T47D (cell line): ENCODE measurements around the gene OCSTAMP.

Experiments used
- DNase-seq, 2 experiments: peaks; one replicate each; pipeline versions ENCODE4 v3.0.0 to v3.0.0-alpha.2; 2011 to 2012; ENCODE audit warnings: low read depth in 1 of 2, low spot score in 1 of 2
- JUND ChIP-seq: IDR thresholded peaks from 2 replicates; pipeline ENCODE4 v1.6.1; 2012; ENCODE audit warnings: low read depth
- in situ Hi-C: cut with HindIII; loops from 2 replicates; pipeline ENCODE4 v1.10.0; 2016; ENCODE audit warnings: low sequenced_read_pairs, low pct_unique_long_range_greater_than_20kb

Gene OCSTAMP

DNA sequence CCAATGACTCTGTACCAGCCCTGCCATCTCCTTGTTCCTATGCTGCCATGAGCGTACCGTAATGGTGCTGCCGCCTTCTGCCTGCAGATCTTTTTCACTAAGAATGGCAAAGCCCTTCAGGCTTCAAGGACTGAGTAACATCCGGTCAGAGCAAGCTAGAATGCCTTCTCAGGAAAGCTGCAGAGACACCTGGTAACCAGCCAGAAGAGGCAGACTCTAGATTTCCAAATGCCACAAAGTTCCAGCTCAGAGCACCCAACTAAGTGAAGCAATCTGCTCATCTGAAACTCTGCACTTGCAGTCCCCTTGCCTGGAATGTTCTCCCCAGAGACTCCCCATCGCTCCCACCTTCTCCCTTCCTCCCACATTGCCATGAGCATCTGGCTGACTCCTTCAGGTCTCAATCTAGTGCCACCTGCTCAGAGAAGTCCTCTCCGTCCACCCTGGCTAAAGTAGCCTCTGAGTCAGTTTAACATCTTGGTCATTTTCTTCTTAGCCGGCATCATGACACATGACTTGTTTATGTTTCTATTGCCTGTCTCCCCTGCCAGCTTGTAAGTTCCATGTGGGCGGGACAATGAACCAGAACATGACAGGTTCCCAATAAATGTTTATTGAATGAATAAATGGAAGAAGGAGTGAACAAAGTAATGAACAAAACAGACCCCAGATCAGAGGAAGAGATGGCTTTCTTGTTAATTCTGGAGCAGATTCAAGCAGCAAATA, 6.9 kb upstream of the OCSTAMP start:
- in situ Hi-C loops, result no loop called here
- no peak for TF ChIP-seq JUND

DNA sequence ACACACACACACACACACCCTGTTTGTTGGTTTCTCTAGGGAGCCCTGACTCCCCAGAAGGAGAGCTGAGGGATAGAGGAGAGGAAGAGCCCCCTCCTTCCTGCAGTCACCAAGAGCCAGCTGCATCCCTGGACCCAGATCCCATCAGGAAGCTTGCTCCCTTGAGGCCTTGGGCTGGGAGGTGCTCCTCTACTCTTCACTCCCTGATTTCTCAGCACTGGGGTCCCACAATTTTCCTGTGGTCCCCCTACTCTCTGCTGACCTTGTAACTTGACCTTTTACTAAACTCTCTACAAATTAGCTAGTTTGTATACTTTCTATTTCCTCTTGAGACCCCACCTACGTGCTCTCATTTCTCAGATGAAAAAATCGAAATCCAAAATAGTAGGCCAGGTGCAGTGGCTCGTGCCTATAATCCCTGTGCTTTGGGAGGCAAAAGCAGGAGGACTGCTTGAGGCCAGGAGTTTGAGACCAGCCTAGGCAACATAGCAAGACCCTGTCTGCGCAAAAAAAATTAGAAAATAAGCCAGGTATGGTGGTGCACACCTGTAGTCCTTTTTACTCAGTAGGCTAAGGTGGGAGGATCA, 5.0 kb upstream of the OCSTAMP start:
- TF ChIP-seq JUND, result no peak
- no peak for DNase-seq
- in situ Hi-C loops, result no loop called here

More for the DNA sequence above, 6.9 kb upstream of the OCSTAMP start:
- DNase-seq, result no peak

DNA sequence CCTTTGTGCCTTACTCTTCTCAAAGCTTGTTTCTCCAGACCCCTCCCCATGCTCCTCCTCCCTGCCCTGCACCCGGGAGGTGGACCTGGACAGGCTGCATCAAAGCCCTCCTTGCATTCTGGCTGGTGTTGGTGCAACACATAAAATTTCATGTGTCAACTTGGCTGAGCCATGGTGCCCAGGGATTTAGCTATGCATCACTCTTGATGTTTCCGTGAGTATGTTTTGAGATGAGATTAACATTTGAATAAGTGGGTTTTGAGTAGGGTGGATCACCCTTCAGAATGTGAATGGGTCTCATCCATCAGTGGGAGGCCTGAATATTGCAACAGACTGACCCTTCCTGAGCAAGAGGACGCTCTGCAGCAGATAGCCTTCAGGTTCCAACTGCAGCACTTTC, 4.4 kb upstream of the OCSTAMP start:
- no peak for DNase-seq
- TF ChIP-seq JUND, result no peak
- in situ Hi-C loops, result no loop called here

DNA sequence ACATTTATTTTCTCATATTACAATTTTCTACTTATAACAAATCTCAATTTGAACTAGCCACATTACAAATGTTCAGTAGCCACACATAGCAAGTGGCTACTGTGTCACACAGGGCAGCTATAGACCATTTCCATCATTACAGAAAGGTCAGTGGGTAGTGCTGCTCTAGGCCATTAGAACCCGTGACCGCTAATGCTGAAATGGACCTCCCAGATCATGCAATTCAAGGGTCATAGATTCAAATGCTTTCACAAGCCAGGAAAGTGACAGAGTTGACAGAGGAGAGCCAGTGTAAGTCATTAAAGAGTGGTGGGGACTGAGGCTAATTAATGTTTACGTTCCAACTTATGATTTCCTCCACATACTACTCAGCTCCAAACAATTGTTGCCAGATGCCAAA, 3.5 kb upstream of the OCSTAMP start:
- no peak for TF ChIP-seq JUND
- no peak for DNase-seq
- in situ Hi-C loops, result no loop called here

DNA sequence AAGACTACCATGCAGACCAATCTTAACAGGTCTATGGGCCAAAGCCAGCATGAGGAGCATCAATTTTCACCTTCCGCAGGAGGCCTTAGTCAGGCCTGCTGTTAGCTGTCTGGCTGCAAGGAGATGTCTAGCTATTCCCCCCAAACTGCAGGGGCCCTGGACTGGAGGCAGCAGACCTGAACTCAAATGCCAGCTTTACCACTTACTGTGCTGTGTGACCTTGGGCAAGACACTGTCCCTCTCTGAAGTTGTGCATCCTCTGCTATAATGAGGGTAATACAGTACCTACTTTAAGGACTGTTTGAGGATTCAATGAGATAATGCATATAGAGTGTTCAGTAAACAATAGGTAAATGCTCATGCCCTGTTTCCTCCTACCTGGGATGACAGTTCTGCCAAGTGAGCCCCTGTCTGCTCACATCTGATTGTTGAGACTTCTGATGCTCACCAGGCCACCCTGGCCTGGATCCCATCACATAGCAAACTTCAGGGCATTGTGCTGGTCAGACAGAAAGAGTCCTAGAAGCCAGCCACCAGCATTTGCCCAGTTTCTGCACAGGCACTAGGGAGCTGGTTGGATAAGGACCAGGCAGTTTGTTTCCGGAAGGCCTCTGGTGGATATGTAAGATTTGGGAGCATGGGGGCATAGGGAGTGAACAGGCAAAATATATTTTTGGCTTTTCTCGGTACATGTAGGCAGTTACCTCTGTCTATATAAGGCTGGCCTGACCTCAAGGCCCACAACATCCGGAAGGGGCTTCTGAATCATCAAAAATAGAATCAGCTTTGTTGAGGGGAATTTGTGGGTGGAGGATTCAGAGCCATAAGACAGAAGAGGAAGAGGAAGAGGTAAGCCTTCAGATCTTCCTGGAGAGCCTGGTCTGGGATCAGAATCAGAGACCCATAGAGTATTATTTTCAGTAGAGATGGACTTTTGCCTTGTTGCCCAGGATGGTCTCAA, 2.3 kb upstream of the OCSTAMP start:
- DNase-seq, result no peak
- no peak for TF ChIP-seq JUND
- in situ Hi-C loops, result no loop called here

DNA sequence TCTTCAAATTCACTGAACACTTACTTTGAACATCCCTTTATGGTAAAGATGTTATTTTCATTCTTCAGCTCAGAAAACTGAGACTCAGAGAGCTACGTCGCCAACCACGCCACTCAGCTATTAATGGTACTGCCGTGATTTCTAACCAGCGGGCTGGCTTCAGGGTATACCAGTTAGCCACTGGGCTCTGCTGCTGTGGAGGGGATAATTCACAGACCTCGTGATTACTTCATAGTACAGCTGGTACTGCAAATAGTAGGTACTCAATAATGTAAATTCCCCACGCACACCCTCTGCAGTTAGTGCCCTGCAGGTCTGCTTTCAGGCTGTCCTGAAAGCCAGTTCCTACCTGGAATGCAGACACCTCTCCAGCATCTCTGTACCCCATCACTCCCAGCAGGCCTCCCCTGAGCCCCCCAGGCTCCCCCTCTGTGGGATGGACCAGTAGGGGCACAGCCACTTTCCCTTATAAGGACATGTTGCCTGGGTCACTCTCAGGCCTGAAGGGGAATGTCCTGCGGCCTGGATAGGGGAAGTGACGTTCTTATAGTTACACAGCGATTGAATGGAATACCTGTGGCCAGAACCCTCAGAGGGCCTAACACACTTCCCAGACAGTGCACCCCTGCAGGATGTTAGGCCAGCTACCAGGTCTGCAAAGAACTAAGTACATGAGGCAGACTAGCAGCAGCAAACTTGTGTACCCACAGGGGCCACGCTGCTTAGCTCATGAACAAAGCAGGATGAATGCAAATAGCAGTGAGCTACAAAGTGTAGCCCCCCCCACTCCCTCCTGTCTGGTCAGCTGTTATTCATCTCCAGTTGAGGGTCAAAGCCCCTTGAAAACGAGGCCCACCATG, 1.3 kb upstream of the OCSTAMP start:
- in situ Hi-C loops, result no loop called here
- TF ChIP-seq JUND, result no peak
- DNase-seq, result no peak

DNA sequence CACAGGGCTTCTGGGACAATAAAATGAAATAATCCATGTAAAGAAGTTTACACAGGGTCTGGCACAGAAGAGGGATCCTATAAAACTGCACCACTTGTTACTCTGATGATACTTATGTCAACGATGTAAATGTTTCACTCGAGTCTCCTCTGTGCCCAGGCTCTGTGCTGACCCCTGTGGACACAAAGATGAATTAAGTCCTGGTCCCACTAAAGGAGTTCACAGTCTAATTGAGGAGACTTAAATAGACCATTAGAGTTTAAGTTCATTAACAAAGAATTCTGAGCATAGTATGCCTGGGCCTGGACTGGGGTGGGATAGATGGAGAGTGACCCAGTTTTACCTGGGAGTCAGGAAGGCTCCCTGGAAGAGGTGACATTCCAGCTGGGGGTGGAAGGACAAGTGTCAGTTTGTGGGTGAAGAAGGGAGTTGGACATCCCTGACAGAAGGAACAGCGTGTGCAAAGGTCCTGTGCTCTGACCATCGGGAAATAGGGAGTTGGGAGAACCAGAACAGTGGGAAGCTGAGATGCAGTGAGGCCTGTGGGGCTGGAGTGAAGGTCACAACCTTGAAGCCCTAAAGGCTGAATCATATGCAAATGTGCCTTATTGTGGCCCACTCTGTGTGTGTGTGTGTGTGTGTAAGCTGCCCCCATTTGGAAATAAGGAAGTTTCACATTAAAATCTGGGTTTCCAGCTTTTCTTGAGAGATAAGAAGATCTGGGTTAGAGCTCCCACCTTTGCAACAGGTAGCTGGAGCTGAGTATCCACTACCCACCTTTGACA, 1.1 kb downstream of the OCSTAMP start:
- in situ Hi-C loops, result no loop called here

DNA sequence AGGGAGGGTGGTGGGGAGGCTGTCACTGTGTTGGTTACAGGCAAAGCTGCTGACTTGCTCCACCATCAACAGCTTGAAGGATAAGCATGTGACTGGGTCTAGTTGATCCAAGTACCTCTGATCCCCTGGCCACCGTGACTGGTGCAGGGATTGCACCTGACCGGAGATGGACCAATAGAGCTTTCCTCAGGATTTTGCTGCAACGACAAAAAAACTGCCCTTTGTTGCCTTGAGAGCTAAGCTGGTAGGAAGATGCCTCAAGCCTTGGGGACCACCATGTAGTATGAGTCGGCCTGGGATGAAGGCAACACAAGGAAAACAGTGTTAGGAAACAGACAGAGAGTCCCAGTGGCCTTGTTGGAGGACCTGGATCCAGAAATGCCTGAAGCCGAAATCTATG, 1.8 kb downstream of the OCSTAMP start:
- in situ Hi-C loops, result no loop called here
- DNase-seq, result no peak
- TF ChIP-seq JUND, result no peak

More for the DNA sequence above, 1.1 kb downstream of the OCSTAMP start:
- no peak for TF ChIP-seq JUND
- no peak for DNase-seq

DNA sequence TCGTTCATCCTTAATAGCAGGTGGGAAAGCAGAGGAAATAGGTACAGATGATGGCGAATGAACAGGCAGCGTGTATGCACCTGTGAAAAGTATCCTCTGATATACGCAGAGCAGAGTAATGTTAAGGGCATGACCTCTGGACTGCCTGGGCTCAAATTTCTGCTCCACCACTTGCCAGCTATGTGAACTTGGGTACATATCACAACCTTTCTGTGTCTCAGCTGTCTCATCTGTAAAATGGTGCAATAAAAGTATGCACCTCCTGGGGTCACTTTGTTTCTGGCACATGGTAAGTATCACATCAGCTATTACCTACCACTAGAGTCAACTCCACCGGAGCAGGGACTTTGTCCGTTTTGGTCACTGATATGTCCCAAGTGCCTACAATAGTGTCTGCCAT, 2.5 kb downstream of the OCSTAMP start:
- in situ Hi-C loops, result no loop called here
- no peak for TF ChIP-seq JUND
- no peak for DNase-seq

DNA sequence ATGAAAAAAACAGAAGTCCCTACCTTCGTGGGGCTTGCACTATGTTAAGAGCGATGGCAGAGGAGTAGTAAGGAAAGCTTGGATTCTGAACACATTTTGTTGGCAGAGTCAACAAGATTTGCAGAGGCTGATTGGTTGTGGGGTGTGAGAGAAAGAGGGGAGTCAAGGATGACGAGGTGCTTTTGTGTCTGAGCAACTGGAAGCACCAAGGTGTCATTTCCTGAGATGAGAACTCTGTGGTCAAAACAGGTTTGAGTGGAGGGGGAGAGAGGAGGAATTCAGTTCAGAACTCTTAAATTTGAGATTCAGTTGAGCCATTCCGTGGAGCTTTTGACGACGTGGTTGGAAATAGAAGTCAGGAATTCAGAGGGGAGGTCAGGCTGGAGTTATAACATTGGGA, 3.5 kb downstream of the OCSTAMP start:
- in situ Hi-C loops, result no loop called here
- TF ChIP-seq JUND, result no peak
- DNase-seq, result no peak

DNA sequence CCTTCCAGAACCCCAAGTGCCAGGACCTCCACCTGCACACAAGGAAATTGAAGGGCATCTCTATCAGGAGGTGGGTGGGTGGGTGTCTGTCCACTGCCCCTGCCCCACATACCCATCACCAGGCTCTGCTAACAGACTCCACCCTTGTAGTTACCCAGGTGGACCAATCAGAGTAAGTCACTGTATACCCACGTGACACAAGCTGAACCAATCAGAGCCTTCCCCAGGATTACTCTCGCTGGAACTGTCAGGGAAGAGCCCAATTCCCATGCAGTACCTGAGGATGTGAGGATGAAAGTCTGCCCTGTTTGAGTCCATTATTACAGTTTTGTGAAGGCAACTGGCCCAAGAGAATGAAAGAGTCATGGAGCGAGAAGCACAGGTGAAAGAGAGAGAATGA, 4.2 kb downstream of the OCSTAMP start:
- no peak for TF ChIP-seq JUND
- in situ Hi-C loops, result no loop called here
- DNase-seq, result no peak
